MM.1S (cell line): ENCODE data around the gene LRTM2.

ENCODE experiments used
- DNase-seq: peaks from one replicate; pipeline ENCODE4 v3.0.0-alpha.2; 2015
- H2AFZ ChIP-seq: fragments of 300-600 bp; sonication (generic); 2 replicates; pipeline ENCODE4 v1.6.0; 2016; ENCODE audit warnings: antibody characterized with exemption, low read length
- H3F3A ChIP-seq: fragments of 300-600 bp; sonication (generic); 2 replicates; pipeline ENCODE4 v1.6.1; 2016; ENCODE audit warnings: mild to moderate bottlenecking, antibody characterized with exemption, low read length, moderate library complexity, mixed read lengths; ENCODE audit not compliant: insufficient read depth
- H3K27ac ChIP-seq: fragments of 300-600 bp; sonication (generic); 2 replicates; pipeline ENCODE4 v1.5.1; 2016; ENCODE audit warnings: mild to moderate bottlenecking, low read length
- H3K27me3 ChIP-seq: fragments of 300-600 bp; sonication (generic); replicated peaks from 2 replicates; pipeline ENCODE4 v1.6.0; 2016; ENCODE audit warnings: low read length; ENCODE audit not compliant: insufficient read depth
- H3K36me3 ChIP-seq: fragments of 300-600 bp; sonication (generic); replicated peaks from 2 replicates; pipeline ENCODE4 v1.6.1; 2016; ENCODE audit warnings: mild to moderate bottlenecking, low read length, mixed read lengths; ENCODE audit not compliant: insufficient read depth
- H3K4me1 ChIP-seq: fragments of 300-600 bp; sonication (generic); 2 replicates; pipeline ENCODE4 v1.6.1; 2016; ENCODE audit warnings: low read length, mixed read lengths
- H3K4me2 ChIP-seq: fragments of 300-600 bp; sonication (generic); 2 replicates; pipeline ENCODE4 v1.6.0; 2016; ENCODE audit warnings: low read depth, low read length
- H3K4me3 ChIP-seq: fragments of 300-600 bp; sonication (generic); 2 replicates; pipeline ENCODE4 v1.5.1; 2016; ENCODE audit warnings: low read length, mixed read lengths
- H3K79me2 ChIP-seq: fragments of 300-600 bp; sonication (generic); 2 replicates; pipeline ENCODE4 v1.6.1; 2016; ENCODE audit warnings: mixed run types, low read length, mixed read lengths
- H3K9ac ChIP-seq: fragments of 300-600 bp; sonication (generic); 2 replicates; pipeline ENCODE4 v1.6.1; 2016; ENCODE audit warnings: low read length, mixed read lengths
- H3K9me2 ChIP-seq: fragments of 300-600 bp; sonication (generic); replicated peaks from 2 replicates; pipeline ENCODE4 v1.6.1; 2016; ENCODE audit warnings: mild to moderate bottlenecking, low read length, mixed read lengths; ENCODE audit not compliant: insufficient read depth
- H3K9me3 ChIP-seq: fragments of 300-600 bp; sonication (generic); replicated peaks from 2 replicates; pipeline ENCODE4 v1.6.1; 2016; ENCODE audit warnings: mild to moderate bottlenecking, low read length, mixed read lengths; ENCODE audit not compliant: insufficient read depth
- H4K20me1 ChIP-seq: fragments of 300-600 bp; sonication (generic); 2 replicates; pipeline ENCODE4 v1.6.1; 2016; ENCODE audit warnings: mild to moderate bottlenecking, low read length, moderate library complexity, mixed read lengths; ENCODE audit not compliant: insufficient read depth
- EZH2 ChIP-seq: fragments of 300-600 bp; sonication (generic); optimal IDR thresholded peaks from 2 replicates; pipeline ENCODE3; 2017; ENCODE audit warnings: low read depth, mild to moderate bottlenecking, antibody characterized with exemption, low read length, mixed read lengths
- EZH2phosphoT487 ChIP-seq: fragments of 300-600 bp; sonication (generic); IDR thresholded peaks from 2 replicates; pipeline ENCODE4 v1.6.1; 2018; ENCODE audit warnings: antibody characterized with exemption, low read length
- TF ChIP-seq, protein P1 (sequence below): fragments of 300-600 bp; sonication (generic); IDR thresholded peaks from 2 replicates; pipeline ENCODE4 v1.5.1; 2016; ENCODE audit warnings: antibody characterized with exemption, low read length, mixed read lengths

LRTM2 gene

GRCh38 chr12:1799882-1800400 is 20.4 kb upstream of the LRTM2 start:
- Histone ChIP-seq H3K79me2 (no peaks in the 10 kb centered on the region), H3K9me3 (no peaks in the 10 kb centered on the region), H3K9ac (no peak overlapping the region), H4K20me1 (no peaks in the 10 kb centered on the region), H3F3A (no peaks in the 10 kb centered on the region), H3K4me2 (no peak overlapping the region), H3K9me2 (no peaks in the 10 kb centered on the region), H3K27me3 (peaks cover 4% of the 10 kb centered on the region; the same call in 1 of the 2 replicates), H2AFZ (no peak overlapping the region), H3K4me1 (peaks cover 5% of the 10 kb centered on the region), H3K27ac (no peak overlapping the region), H3K4me3 (no peak overlapping the region), H3K36me3 (no peaks in the 10 kb centered on the region)
- TF ChIP-seq EZH2phosphoT487 = no peak
- no peak for TF ChIP-seq EZH2
- TF ChIP-seq, protein P1, sequence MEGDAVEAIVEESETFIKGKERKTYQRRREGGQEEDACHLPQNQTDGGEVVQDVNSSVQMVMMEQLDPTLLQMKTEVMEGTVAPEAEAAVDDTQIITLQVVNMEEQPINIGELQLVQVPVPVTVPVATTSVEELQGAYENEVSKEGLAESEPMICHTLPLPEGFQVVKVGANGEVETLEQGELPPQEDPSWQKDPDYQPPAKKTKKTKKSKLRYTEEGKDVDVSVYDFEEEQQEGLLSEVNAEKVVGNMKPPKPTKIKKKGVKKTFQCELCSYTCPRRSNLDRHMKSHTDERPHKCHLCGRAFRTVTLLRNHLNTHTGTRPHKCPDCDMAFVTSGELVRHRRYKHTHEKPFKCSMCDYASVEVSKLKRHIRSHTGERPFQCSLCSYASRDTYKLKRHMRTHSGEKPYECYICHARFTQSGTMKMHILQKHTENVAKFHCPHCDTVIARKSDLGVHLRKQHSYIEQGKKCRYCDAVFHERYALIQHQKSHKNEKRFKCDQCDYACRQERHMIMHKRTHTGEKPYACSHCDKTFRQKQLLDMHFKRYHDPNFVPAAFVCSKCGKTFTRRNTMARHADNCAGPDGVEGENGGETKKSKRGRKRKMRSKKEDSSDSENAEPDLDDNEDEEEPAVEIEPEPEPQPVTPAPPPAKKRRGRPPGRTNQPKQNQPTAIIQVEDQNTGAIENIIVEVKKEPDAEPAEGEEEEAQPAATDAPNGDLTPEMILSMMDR = no peak
- DNase-seq = no peak

GRCh38 chr12:1800401-1801302 is 19.7 kb upstream of the LRTM2 start:
- Histone ChIP-seq H3K9me2 (no peaks in the 10 kb centered on the region), H3K27ac (no peak overlapping the region), H3K9me3 (no peaks in the 10 kb centered on the region), H3K9ac (no peak overlapping the region), H3K4me2 (no peak overlapping the region), H3K4me3 (no peak overlapping the region), H3K27me3 (peaks cover 4% of the 10 kb centered on the region; the same call in 1 of the 2 replicates), H3K4me1 (peaks cover 5% of the 10 kb centered on the region), H3F3A (no peaks in the 10 kb centered on the region), H3K79me2 (no peaks in the 10 kb centered on the region), H4K20me1 (no peaks in the 10 kb centered on the region), H3K36me3 (no peaks in the 10 kb centered on the region), H2AFZ (no peak overlapping the region)
- no peak for DNase-seq
- no peak for TF ChIP-seq EZH2
- TF ChIP-seq, protein P1 = peak; percentile 21; the same call in 1 of the 2 replicates
- no peak for TF ChIP-seq EZH2phosphoT487

GRCh38 chr12:1801303-1801975 is 18.9 kb upstream of the LRTM2 start:
- Histone ChIP-seq H3K27me3 (peaks cover 4% of the 10 kb centered on the region; the same call in 1 of the 2 replicates), H3K27ac (no peak overlapping the region), H3K4me1 (peaks cover 5% of the 10 kb centered on the region), H3K4me3 (no peak overlapping the region), H3K4me2 (no peak overlapping the region), H2AFZ (no peak overlapping the region), H3K9me3 (no peaks in the 10 kb centered on the region), H4K20me1 (no peaks in the 10 kb centered on the region), H3K9ac (no peak overlapping the region), H3K79me2 (no peaks in the 10 kb centered on the region), H3K36me3 (no peaks in the 10 kb centered on the region), H3F3A (no peaks in the 10 kb centered on the region), H3K9me2 (no peaks in the 10 kb centered on the region)
- DNase-seq = no peak
- TF ChIP-seq EZH2phosphoT487 (no peak), EZH2 (no peak)
- TF ChIP-seq, protein P1 = no peak
